Breast epithelium (tissue), 3 donors: Measurements from ENCODE around the gene FCER1G.

Source experiments
- POLR2A ChIP-seq: fragments of 450-650 bp; IDR thresholded peaks from one replicate; pipeline ENCODE4 v1.6.1; 2016; ENCODE audit warnings: antibody characterized with exemption, mild to moderate bottlenecking, moderate library complexity
- POLR2AphosphoS5 ChIP-seq, 3 donors: sonication (generic); formaldehyde crosslinking; IDR thresholded peaks; one replicate each; pipeline ENCODE4 v1.6.1; 2017; ENCODE audit warnings: antibody characterized with exemption in 3 of 3
- TF ChIP-seq, protein P1 (sequence below), 3 donors: fragments of 450-650 bp; IDR thresholded peaks; one replicate each; pipeline ENCODE4 v1.5.1; 2016 to 2017; ENCODE audit warnings: antibody characterized with exemption in 3 of 3, mild to moderate bottlenecking in 3 of 3, moderate library complexity in 3 of 3

DNA sequence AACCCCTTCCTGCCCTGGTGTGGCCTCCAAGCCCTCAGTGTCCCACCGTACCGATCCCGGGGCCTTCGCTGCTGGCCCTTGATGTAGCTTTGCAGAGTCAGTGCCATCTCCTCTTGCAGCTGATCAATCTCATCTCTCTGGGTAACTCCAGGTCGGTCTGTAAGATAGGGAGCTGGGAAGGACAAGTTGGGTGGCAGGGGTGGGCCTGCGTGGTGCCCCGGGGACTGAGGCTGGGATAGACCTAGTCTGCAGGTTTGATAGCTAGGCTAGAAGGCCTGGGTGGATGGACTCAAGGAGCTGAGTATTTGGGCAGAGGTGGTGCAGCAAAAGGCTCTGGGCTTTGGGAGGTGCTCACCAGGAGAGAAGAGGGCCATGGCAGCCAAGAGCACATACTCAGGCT lies 15.7 kb downstream of the FCER1G start:
- TF ChIP-seq, protein P1, sequence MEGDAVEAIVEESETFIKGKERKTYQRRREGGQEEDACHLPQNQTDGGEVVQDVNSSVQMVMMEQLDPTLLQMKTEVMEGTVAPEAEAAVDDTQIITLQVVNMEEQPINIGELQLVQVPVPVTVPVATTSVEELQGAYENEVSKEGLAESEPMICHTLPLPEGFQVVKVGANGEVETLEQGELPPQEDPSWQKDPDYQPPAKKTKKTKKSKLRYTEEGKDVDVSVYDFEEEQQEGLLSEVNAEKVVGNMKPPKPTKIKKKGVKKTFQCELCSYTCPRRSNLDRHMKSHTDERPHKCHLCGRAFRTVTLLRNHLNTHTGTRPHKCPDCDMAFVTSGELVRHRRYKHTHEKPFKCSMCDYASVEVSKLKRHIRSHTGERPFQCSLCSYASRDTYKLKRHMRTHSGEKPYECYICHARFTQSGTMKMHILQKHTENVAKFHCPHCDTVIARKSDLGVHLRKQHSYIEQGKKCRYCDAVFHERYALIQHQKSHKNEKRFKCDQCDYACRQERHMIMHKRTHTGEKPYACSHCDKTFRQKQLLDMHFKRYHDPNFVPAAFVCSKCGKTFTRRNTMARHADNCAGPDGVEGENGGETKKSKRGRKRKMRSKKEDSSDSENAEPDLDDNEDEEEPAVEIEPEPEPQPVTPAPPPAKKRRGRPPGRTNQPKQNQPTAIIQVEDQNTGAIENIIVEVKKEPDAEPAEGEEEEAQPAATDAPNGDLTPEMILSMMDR (IDR thresholded peaks at IDR 0.05) = no peak
- TF ChIP-seq POLR2AphosphoS5 (IDR thresholded peaks at IDR 0.05) = no peak
- TF ChIP-seq POLR2A = no peak
